Measurements from ENCODE around the gene ZNF646.

GRCh38 chr16:31131416-31131815 is 57.2 kb downstream of the ZNF646 start:
- TF ChIP-seq, protein P1, sequence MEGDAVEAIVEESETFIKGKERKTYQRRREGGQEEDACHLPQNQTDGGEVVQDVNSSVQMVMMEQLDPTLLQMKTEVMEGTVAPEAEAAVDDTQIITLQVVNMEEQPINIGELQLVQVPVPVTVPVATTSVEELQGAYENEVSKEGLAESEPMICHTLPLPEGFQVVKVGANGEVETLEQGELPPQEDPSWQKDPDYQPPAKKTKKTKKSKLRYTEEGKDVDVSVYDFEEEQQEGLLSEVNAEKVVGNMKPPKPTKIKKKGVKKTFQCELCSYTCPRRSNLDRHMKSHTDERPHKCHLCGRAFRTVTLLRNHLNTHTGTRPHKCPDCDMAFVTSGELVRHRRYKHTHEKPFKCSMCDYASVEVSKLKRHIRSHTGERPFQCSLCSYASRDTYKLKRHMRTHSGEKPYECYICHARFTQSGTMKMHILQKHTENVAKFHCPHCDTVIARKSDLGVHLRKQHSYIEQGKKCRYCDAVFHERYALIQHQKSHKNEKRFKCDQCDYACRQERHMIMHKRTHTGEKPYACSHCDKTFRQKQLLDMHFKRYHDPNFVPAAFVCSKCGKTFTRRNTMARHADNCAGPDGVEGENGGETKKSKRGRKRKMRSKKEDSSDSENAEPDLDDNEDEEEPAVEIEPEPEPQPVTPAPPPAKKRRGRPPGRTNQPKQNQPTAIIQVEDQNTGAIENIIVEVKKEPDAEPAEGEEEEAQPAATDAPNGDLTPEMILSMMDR (IDR thresholded peaks at IDR 0.05; ENCODE audit: low read depth, low read length, poor library complexity, severe bottlenecking) = no peak
- no peak for TF ChIP-seq EZH2phosphoT487 (IDR thresholded peaks at IDR 0.05; ENCODE audit: borderline replicate concordance, low read length)
